GM19467 (cell line): Measurements from ENCODE around the gene ZDHHC5.
A peak's percentile ranks its signal among the peaks of the same experiment; 100 is the strongest.

ENCODE experiments used
- ATAC-seq: cut with Tn5 transposase; IDR thresholded peaks from one replicate; pipeline ENCODE4 v1.9.1; 2021; ENCODE audit warnings: mild to moderate bottlenecking, moderate library complexity; ENCODE audit not compliant: unreplicated experiment

ZDHHC5 gene

GRCh38 chr11:57727185-57727584 lies 59.3 kb downstream of the ZDHHC5 start:
- no peak for ATAC-seq

- ATAC-seq = no peak
These were observed 60.9 kb downstream of the ZDHHC5 start for GRCh38 chr11:57728829-57729228.

GRCh38 chr11:57729479-57729878 lies 61.6 kb downstream of the ZDHHC5 start:
- ATAC-seq = no peak

- no peak for ATAC-seq
These were observed 64.7 kb downstream of the ZDHHC5 start for GRCh38 chr11:57732661-57733060.

- ATAC-seq = no peak
These were observed 67.8 kb downstream of the ZDHHC5 start for GRCh38 chr11:57735619-57736298.

- ATAC-seq = peak; percentile 90
These were observed 73.5 kb downstream of the ZDHHC5 start, which contains the start of gene SELENOH for GRCh38 chr11:57741132-57742086. TSS of gene SELENOH (plus strand) at chr11:57741491. CDS start at chr11:57741596, 105 bp downstream.

GRCh38 chr11:57742087-57742452 lies 74.2 kb downstream of the ZDHHC5 start:
- ATAC-seq = no peak

GRCh38 chr11:57744357-57744756 lies 76.4 kb downstream of the ZDHHC5 start:
- no peak for ATAC-seq

- no peak for ATAC-seq
These were observed 77.3 kb downstream of the ZDHHC5 start for GRCh38 chr11:57745206-57745605.

- no peak for ATAC-seq
These were observed 79.0 kb downstream of the ZDHHC5 start for GRCh38 chr11:57746920-57747319.
